ENCODE data around the gene CISH. TPM values are rescaled to one million over a fixed set of nuclear protein-coding genes. Genes with fewer than 3 reads are reported as not detected.

The CISH gene
- total RNA-seq, 2 donors from 2014 or later = 4.7 to 9.9 TPM

DNA sequence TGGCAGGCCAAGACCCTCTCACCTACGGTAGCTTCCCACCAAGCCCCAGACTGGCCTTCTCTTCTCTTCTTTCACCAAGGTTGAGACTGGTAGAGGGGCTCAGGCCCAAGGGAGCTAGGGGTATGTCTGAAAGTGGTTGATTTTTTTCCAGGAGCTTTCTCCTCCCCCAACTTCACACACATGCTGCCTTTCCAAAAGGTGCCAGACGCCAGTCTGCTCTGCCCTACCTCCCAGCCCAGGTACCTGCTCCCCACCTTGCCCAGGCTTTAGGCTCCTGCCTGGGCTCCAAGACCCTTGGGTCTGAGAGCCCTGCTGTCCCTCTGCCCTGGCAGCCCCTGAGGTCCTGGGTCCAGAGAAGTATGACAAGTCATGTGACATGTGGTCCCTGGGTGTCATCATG is 33.8 kb upstream of the CISH start:
- Histone ChIP-seq H3K9me3 (no peaks in the 10 kb centered on the region), H3K27me3 (no peaks in the 10 kb centered on the region), H3K4me3 (no peak overlapping the region), H3K4me1 (peaks cover 0 to 57% of the 10 kb centered on the region in 2 donors), H3K36me3 (peaks cover 72% of the 10 kb centered on the region), H3K27ac (peak overlapping the region; percentile 82 to 83)
- DNase-seq (ENCODE audit: low spot score) = no peak
- TF ChIP-seq, protein P1, sequence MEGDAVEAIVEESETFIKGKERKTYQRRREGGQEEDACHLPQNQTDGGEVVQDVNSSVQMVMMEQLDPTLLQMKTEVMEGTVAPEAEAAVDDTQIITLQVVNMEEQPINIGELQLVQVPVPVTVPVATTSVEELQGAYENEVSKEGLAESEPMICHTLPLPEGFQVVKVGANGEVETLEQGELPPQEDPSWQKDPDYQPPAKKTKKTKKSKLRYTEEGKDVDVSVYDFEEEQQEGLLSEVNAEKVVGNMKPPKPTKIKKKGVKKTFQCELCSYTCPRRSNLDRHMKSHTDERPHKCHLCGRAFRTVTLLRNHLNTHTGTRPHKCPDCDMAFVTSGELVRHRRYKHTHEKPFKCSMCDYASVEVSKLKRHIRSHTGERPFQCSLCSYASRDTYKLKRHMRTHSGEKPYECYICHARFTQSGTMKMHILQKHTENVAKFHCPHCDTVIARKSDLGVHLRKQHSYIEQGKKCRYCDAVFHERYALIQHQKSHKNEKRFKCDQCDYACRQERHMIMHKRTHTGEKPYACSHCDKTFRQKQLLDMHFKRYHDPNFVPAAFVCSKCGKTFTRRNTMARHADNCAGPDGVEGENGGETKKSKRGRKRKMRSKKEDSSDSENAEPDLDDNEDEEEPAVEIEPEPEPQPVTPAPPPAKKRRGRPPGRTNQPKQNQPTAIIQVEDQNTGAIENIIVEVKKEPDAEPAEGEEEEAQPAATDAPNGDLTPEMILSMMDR (IDR thresholded peaks at IDR 0.05) = no peak

DNA sequence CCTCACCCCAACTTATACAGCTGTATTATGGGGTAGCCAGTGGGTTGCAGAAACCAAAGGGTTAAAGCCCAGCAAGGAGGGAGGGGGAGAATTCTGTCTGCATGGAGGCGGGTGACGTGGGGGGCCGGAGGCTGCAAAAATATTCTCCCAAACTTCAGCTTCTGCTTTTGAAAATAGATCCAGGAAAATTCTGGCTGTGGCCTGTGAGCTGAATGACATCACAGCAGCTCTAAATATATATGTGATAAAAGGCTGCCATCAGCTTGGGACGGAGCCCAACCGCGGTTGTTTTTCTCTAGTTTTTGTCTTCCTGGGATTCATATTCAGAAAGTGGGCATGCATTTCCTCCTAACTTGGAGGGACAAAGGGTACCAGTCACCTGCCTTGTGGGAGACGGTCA is 33.0 kb upstream of the CISH start:
- H3K4me1 ChIP-seq = peaks cover 0 to 50% of the 10 kb centered on the region in 2 donors
- peak overlapping the region; percentile 82 to 83 for H3K27ac ChIP-seq
- TF ChIP-seq, protein P1 (IDR thresholded peaks at IDR 0.05) = no peak
- no peaks in the 10 kb centered on the region for H3K27me3 ChIP-seq
- DNase-seq (ENCODE audit: low spot score) = no peak
- no peak overlapping the region for H3K4me3 ChIP-seq
- H3K36me3 ChIP-seq = peaks cover 78% of the 10 kb centered on the region
- H3K9me3 ChIP-seq = no peaks in the 10 kb centered on the region

DNA sequence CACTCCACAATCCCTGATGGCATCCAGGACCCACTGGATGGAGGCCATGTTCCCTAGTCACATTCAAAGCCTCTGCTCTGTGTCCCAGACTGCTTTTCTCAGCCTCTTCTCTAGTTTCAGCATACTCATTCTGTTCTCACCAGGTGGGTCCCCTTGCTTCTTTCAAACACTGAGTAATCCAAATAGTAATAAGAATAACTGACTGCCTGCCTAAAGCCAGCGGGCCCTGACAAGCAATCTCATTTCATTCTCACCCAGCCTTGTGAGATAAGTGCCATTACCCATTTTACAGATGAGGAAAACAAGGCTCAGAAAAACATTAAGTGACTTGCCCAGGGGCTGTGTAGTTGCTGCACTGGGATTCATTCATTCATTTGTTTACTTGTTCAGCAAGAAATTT is 30.8 kb upstream of the CISH start:
- no peak overlapping the region for H3K27ac ChIP-seq
- H3K4me3 ChIP-seq = no peak overlapping the region
- TF ChIP-seq, protein P1 (IDR thresholded peaks at IDR 0.05) = no peak
- DNase-seq (ENCODE audit: low spot score) = no peak
- no peaks in the 10 kb centered on the region for H3K9me3 ChIP-seq
- peaks cover 67% of the 10 kb centered on the region for H3K36me3 ChIP-seq
- H3K27me3 ChIP-seq = no peaks in the 10 kb centered on the region
- H3K4me1 ChIP-seq = peaks cover 0 to 50% of the 10 kb centered on the region in 2 donors

DNA sequence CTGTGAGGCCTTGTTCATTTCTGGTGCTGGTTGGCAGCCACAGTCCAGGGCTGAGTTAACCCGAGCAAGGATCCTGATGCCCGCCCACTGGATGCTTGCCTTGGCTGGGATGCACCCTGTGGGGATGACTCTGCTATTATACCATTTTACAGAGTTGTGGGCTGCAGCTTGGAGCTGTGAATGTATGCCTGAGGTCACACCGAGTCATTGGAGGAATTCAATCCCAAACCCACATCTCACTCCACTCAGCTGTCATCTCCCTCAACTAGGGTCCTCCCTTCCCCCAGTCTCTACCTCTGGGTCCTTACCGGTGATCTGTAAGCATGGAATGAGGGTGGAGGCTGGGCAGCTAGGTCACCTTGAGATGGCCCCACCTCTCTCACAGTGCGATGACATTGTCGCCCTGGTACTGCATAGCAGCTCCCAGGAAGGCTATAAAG is 27.5 kb upstream of the CISH start:
- Histone ChIP-seq H3K27me3 (no peaks in the 10 kb centered on the region), H3K36me3 (peaks cover 44% of the 10 kb centered on the region), H3K4me1 (peaks cover 0 to 45% of the 10 kb centered on the region in 2 donors), H3K4me3 (no peak overlapping the region), H3K9me3 (no peaks in the 10 kb centered on the region), H3K27ac (peak overlapping the region; percentile 45 to 64)
- no peak for DNase-seq (ENCODE audit: low spot score)
- TF ChIP-seq, protein P1 (IDR thresholded peaks at IDR 0.05) = no peak

DNA sequence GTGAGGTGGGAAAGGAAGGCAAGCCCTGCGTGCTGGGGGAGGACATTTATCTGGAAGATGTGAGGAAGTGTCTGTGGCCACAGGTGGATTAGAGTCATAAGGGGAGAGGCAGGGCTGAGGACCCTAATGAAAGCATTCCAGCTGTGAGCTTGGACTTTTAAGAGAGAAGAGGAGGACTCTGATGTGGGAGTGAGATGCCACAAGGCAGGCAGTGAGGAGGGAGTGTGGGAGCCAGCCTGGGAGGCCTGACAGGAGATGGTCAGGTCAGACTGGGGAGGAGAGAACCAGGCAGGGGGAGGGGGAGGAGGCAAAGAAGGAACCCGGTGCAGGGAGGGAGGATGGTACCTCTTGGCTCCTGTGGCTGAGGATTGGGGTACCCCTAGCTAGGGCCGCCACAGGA is 26.4 kb upstream of the CISH start:
- Histone ChIP-seq H3K27me3 (no peaks in the 10 kb centered on the region), H3K9me3 (no peaks in the 10 kb centered on the region), H3K4me3 (no peak overlapping the region), H3K4me1 (peaks cover 0 to 46% of the 10 kb centered on the region in 2 donors), H3K27ac (peak overlapping the region; percentile 45 to 64), H3K36me3 (peaks cover 32% of the 10 kb centered on the region)
- no peak for DNase-seq (ENCODE audit: low spot score)
- TF ChIP-seq, protein P1 (IDR thresholded peaks at IDR 0.05) = no peak

DNA sequence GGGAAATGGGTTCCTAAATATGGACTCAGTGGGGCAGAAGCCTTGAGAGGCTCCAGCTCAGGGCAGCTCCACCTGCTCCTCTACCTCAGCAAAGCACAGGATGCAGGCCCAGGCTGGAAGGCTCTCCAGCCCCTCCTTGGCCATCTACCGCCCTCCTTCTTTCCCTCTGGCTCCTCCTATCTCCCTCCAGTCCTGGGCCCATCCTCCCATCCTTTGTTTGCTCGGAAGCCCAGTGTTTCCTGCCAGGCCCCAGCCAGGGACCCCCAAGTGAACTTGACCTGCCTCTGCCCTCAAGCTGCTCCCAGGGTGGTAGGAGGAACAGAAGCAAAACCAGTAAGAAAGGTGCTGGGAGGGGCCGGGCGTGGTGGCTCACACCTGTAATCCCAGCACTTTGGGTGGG is 25.4 kb upstream of the CISH start:
- H3K27ac ChIP-seq = peak overlapping the region; percentile 33 to 56
- no peak overlapping the region for H3K4me3 ChIP-seq
- DNase-seq (ENCODE audit: low spot score) = no peak
- peaks cover 23% of the 10 kb centered on the region for H3K36me3 ChIP-seq
- H3K4me1 ChIP-seq = peaks cover 0 to 55% of the 10 kb centered on the region in 2 donors
- TF ChIP-seq, protein P1 (IDR thresholded peaks at IDR 0.05) = no peak
- no peaks in the 10 kb centered on the region for H3K9me3 ChIP-seq
- H3K27me3 ChIP-seq = no peaks in the 10 kb centered on the region

Measured in right atrium auricular region (tissue), 2 donors.